ENCODE results near the gene USH1C. TPM values are rescaled to one million over a fixed set of nuclear protein-coding genes. Genes with fewer than 3 reads are reported as not detected.
A peak's percentile ranks its signal among the peaks of the same experiment; 100 is the strongest.

Gene USH1C
- total and polyA plus RNA-seq, 2 of the 4 experiments (the other 2 are of a cell fraction), result not detected

GRCh38 chr11:17528906-17529843, 15.0 kb downstream of the USH1C start (continued):
- TF ChIP-seq CEBPB (IDR thresholded peaks at IDR 0.05; ENCODE audit: low read depth, low read length) (no peak), RFX5 (IDR thresholded peaks at IDR 0.05; ENCODE audit: low read depth, low read length) (no peak)

- 67% methylated on average over 1 of the region's 9 CpGs; no CpG with 5 or more reads in 1 of the 2 experiments for WGBS, 2 experiments (ENCODE audit: extremely low coverage in 2 of 2, insufficient read length in 1 of 2)
- Histone ChIP-seq H3K4me3 (ENCODE audit: insufficient read depth, low read depth, low read length) (no peak overlapping the region), H3K56ac (ENCODE audit: extremely low read depth, insufficient read depth, low read length) (no peak overlapping the region), H3K79me1 (ENCODE audit: low read depth in 1 of 2, low read length in 2 of 2) (no peaks in the 10 kb centered on the region), H2BK15ac (ENCODE audit: low read depth, low read length) (no peak overlapping the region), H3K36me3 (ENCODE audit: control insufficient read depth, insufficient read depth, low read length) (no peaks in the 10 kb centered on the region), H2BK120ac (ENCODE audit: low read depth, low read length) (no peak overlapping the region), H3K18ac (ENCODE audit: low read depth, low read length) (no peak overlapping the region), H3K27me3 (ENCODE audit: control insufficient read depth, insufficient read depth, low read length) (peaks cover 13% of the 10 kb centered on the region; the same call in 1 of the 2 replicates), H3K9me3 (ENCODE audit: control insufficient read depth, insufficient read depth, low read length) (no peaks in the 10 kb centered on the region), H2BK20ac (ENCODE audit: low read depth, low read length) (no peak overlapping the region), H2AFZ (replicated peaks; ENCODE audit: low read length, poor library complexity) (no peak overlapping the region), H3K9me1 (ENCODE audit: insufficient read depth, low read length) (no peaks in the 10 kb centered on the region), H3K23ac (ENCODE audit: low read depth, low read length) (no peak overlapping the region), H3K4me2 (ENCODE audit: low read depth, low read length) (no peak overlapping the region), H4K8ac (ENCODE audit: low read depth in 2 of 2, low read length in 2 of 2) (no peak overlapping the region), H2AK5ac (ENCODE audit: low read depth, low read length) (no peak overlapping the region), H4K20me1 (ENCODE audit: insufficient read depth, low read length) (no peaks in the 10 kb centered on the region), H3K27ac (ENCODE audit: insufficient read depth, low read length) (no peak overlapping the region), H4K91ac (ENCODE audit: insufficient read depth, low read depth, low read length) (no peak overlapping the region), H3K4me1 (ENCODE audit: control insufficient read depth, insufficient read depth, low read length) (no peaks in the 10 kb centered on the region), H2BK5ac (ENCODE audit: low read depth, low read length, poor library complexity, severe bottlenecking) (no peak overlapping the region), H3K14ac (replicated peaks; ENCODE audit: low read depth, low read length) (no peak overlapping the region), H3K9ac (ENCODE audit: low read depth, low read length) (no peak overlapping the region), H2AK9ac (replicated peaks; ENCODE audit: low read depth, low read length, poor library complexity) (no peak overlapping the region), H3K4ac (ENCODE audit: low read depth, low read length) (no peak overlapping the region), H4K5ac (ENCODE audit: low read depth, low read length) (no peak overlapping the region)
- ATAC-seq (ENCODE audit: low read depth) (peak; percentile 98), DNase-seq (peak; percentile 28)
- TF ChIP-seq CTCF (conservative IDR thresholded peaks at IDR 0.05; ENCODE audit: low read depth, low read length), result peak; percentile 67
- TF ChIP-seq RAD21 (IDR thresholded peaks at IDR 0.05; ENCODE audit: low read length), result peak; percentile 69
- TF ChIP-seq SMC3 (IDR thresholded peaks at IDR 0.05; ENCODE audit: low read depth, low read length), result peak; percentile 57
- no peak for TF ChIP-seq BHLHE40 (IDR thresholded peaks at IDR 0.05; ENCODE audit: low read depth, low read length)
- TF ChIP-seq USF2 (IDR thresholded peaks at IDR 0.05; ENCODE audit: low read depth, low read length), result no peak
- no peak for TF ChIP-seq MAZ (IDR thresholded peaks at IDR 0.05; ENCODE audit: borderline replicate concordance, low read depth, low read length)
- TF ChIP-seq NFE2L2 (IDR thresholded peaks at IDR 0.05; ENCODE audit: low read depth, low read length), result no peak
- in situ Hi-C loops (cut with MboI; ENCODE audit: low sequenced_read_pairs), result no loop called here
- CTCF ChIA-PET, result interaction anchor here (0.8 to 2.0 kb wide), 9 partner anchors 9 to 708 kb away, joined by 3 to 8 read pairs (median 4); no protein-coding TSS in a partner anchor
- no TSS peak for BruUV-seq (replicated peaks)
- intact Hi-C loops (cut with micrococcal nuclease), result loop anchor here (1.0 kb wide), 3 partner anchors 24 to 298 kb away; no protein-coding TSS in a partner anchor
- dilution Hi-C loops (cut with HindIII; ENCODE audit: low sequenced_read_pairs, unreplicated experiment), result no loop called here
- POLR2A ChIA-PET (ENCODE audit: unreplicated experiment), result no interaction called here
These were observed 16.0 kb downstream of the USH1C start for GRCh38 chr11:17528181-17528691.

All from IMR-90 (cell line).